OCI-LY7 (cell line): ENCODE data around the gene SEC61A2. TPM values are rescaled to one million over a fixed set of nuclear protein-coding genes. Genes with fewer than 3 reads are reported as not detected.

Source experiments
- BruUV-seq: library from RNA; stranded (reverse); fragments of 400-500 nt; replicated peaks from 2 replicates; lab custom pipeline; 2021; lab: Mats Ljungman, UMichigan
- CTCF ChIA-PET: fragments of 300-600 bp; sonication (Branson Sonifier 250); formaldehyde crosslinking; loops from one replicate; lab custom pipeline; 2022; ENCODE audit warnings: antibody characterized with exemption; ENCODE audit not compliant: unreplicated experiment; lab: Charles Lee
- POLR2A ChIA-PET: fragments of 300-600 bp; sonication (Branson Sonifier 250); formaldehyde crosslinking; loops from one replicate; lab custom pipeline; 2022; ENCODE audit warnings: antibody characterized with exemption; lab: Charles Lee
- DNase-seq: peaks from one replicate; pipeline ENCODE4 v3.0.0-alpha.2; 2015; ENCODE audit warnings: low spot score
- H2AFZ ChIP-seq: fragments of 200-600 bp; sonication (generic), shearing (Covaris generic); 2 replicates; pipeline ENCODE4 v1.6.1; 2014; ENCODE audit warnings: mild to moderate bottlenecking, antibody characterized with exemption, low read length, moderate library complexity
- H3K27ac ChIP-seq: fragments of 200-600 bp; sonication (generic); 2 replicates; pipeline ENCODE4 v1.5.1; 2014; ENCODE audit warnings: mixed run types, low read depth, mild to moderate bottlenecking, moderate library complexity, low read length, inconsistent platforms; ENCODE audit not compliant: poor library complexity, severe bottlenecking
- H3K36me3 ChIP-seq: fragments of 200-600 bp; sonication (generic); 2 replicates; pipeline ENCODE4 v1.6.1; 2014; ENCODE audit warnings: mild to moderate bottlenecking, antibody characterized with exemption, low read length, moderate library complexity, mixed read lengths; ENCODE audit not compliant: insufficient read depth
- H3K4me1 ChIP-seq: fragments of 200-600 bp; sonication (generic); 2 replicates; pipeline ENCODE4 v1.5.1; 2014; ENCODE audit warnings: mild to moderate bottlenecking, low read length; ENCODE audit not compliant: insufficient read depth, poor library complexity, severe bottlenecking
- H3K4me2 ChIP-seq: fragments of 200-600 bp; sonication (generic); 2 replicates; pipeline ENCODE4 v1.6.1; 2014; ENCODE audit warnings: mild to moderate bottlenecking, low read length
- H3K4me3 ChIP-seq: fragments of 200-600 bp; sonication (generic); 2 replicates; pipeline ENCODE4 v1.5.1; 2014; ENCODE audit warnings: mild to moderate bottlenecking, low read depth, low read length; ENCODE audit not compliant: poor library complexity, severe bottlenecking
- H3K79me2 ChIP-seq: fragments of 200-600 bp; sonication (generic); 2 replicates; pipeline ENCODE4 v1.6.1; 2016; ENCODE audit warnings: low read depth, mild to moderate bottlenecking, low read length, moderate library complexity, mixed read lengths; ENCODE audit not compliant: insufficient read depth
- H3K9me2 ChIP-seq: fragments of 200-600 bp; sonication (generic); 2 replicates; pipeline ENCODE4 v1.6.1; 2016; ENCODE audit warnings: mild to moderate bottlenecking, low read length, mixed read lengths; ENCODE audit not compliant: insufficient read depth
- H3K9me3 ChIP-seq: fragments of 200-600 bp; sonication (generic); 2 replicates; pipeline ENCODE4 v1.6.1; 2014; ENCODE audit warnings: mild to moderate bottlenecking, mixed run types, low read length, mixed read lengths
- H4K20me1 ChIP-seq: fragments of 200-600 bp; sonication (generic); 2 replicates; pipeline ENCODE4 v1.6.1; 2014; ENCODE audit warnings: mild to moderate bottlenecking, antibody characterized with exemption, low read length, moderate library complexity, mixed read lengths; ENCODE audit not compliant: insufficient read depth
- EZH2phosphoT487 ChIP-seq: fragments of 200-600 bp; sonication (generic); IDR thresholded peaks from 2 replicates; pipeline ENCODE4 v1.6.1; 2018; ENCODE audit warnings: low read depth, borderline replicate concordance, mild to moderate bottlenecking, mixed run types, antibody characterized with exemption, low read length, moderate library complexity, mixed read lengths
- intact Hi-C: fragments of 100-400 bp; cut with micrococcal nuclease; formaldehyde crosslinking; loops from one replicate; pipeline ENCODE4 v1.10.0; 2022; ENCODE audit not compliant: unreplicated experiment
- total RNA-seq, 2 experiments: library from RNA; depleted of rRNA in 1 of 2; stranded (reverse); fragments of >200 nt in 1 of 2; shearing (Covaris generic) in 1 of 2; gene quantifications; 2 replicates each; pipeline ENCODE4 v1.2.3, GENCODE V29; 2014 to 2022
- TF ChIP-seq, protein P1 (sequence below): fragments of 200-600 bp; sonication (generic); conservative IDR thresholded peaks from 2 replicates; pipeline ENCODE4 v1.5.1; 2014; ENCODE audit warnings: mild to moderate bottlenecking, antibody characterized with exemption, low read length, moderate library complexity, mixed read lengths

Gene SEC61A2
- total RNA-seq, 2 experiments from 2014 or later: 5.5 to 15.1 TPM

DNA sequence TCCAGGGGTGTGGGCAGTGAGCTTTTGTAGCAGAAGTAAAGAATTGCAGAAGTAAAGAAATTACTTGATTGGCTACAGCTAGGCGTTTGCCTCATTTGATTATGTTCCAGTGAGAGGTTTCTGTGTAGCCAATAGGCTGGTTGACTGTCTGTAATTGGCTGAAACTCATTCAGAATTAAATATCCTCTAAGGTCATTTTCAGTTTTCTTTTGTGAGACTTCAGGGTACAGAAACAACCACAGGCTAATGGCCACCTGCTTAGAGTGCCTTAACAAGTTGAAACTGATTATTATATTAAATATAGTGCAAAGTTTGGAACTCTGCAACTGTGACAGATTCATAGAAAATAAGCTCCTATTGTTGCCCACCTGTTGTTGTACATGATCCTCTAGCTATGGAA is 10.6 kb downstream of the SEC61A2 start:
- BruUV-seq: no TSS peak
- no peak overlapping the region for H3K27ac ChIP-seq
- no peak for TF ChIP-seq EZH2phosphoT487
- TF ChIP-seq, protein P1, sequence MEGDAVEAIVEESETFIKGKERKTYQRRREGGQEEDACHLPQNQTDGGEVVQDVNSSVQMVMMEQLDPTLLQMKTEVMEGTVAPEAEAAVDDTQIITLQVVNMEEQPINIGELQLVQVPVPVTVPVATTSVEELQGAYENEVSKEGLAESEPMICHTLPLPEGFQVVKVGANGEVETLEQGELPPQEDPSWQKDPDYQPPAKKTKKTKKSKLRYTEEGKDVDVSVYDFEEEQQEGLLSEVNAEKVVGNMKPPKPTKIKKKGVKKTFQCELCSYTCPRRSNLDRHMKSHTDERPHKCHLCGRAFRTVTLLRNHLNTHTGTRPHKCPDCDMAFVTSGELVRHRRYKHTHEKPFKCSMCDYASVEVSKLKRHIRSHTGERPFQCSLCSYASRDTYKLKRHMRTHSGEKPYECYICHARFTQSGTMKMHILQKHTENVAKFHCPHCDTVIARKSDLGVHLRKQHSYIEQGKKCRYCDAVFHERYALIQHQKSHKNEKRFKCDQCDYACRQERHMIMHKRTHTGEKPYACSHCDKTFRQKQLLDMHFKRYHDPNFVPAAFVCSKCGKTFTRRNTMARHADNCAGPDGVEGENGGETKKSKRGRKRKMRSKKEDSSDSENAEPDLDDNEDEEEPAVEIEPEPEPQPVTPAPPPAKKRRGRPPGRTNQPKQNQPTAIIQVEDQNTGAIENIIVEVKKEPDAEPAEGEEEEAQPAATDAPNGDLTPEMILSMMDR: no peak
- no peaks in the 10 kb centered on the region for H3K9me3 ChIP-seq
- no peak overlapping the region for H2AFZ ChIP-seq
- H3K4me3 ChIP-seq: no peak overlapping the region
- H3K9me2 ChIP-seq: no peaks in the 10 kb centered on the region
- H3K79me2 ChIP-seq: no peaks in the 10 kb centered on the region
- ChIA-PET CTCF (no interaction called here), POLR2A (interaction anchor here (0.6 kb wide), 1 partner anchor 20 kb away, joined by 3 read pairs; no protein-coding TSS in a partner anchor)
- H3K4me2 ChIP-seq: no peak overlapping the region
- DNase-seq: no peak
- intact Hi-C loops: no loop called here
- H4K20me1 ChIP-seq: no peaks in the 10 kb centered on the region
- no peaks in the 10 kb centered on the region for H3K4me1 ChIP-seq
- peaks cover 55% of the 10 kb centered on the region for H3K36me3 ChIP-seq

DNA sequence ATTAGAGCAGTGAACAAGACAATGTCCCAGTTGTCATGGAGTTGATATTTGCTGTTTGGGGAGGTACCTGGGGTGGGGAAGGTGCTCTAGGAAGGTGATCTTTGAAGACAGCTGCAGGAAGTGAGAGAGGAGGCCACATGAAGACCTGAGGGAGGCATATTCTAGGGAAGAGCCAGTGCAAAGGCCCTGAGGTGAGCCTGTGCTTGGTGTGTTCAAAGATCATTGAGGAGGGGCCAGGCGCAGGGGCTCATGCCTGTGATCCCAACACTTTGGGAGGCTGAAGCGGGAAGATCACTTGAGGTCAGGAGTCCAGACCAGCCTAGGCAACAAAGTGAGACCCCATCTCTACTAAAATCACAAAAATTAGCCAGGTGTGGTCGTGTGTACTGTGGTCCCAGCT is 15.1 kb downstream of the SEC61A2 start:
- no TSS peak for BruUV-seq
- TF ChIP-seq, protein P1: no peak
- TF ChIP-seq EZH2phosphoT487: no peak
- CTCF ChIA-PET: no interaction called here

DNA sequence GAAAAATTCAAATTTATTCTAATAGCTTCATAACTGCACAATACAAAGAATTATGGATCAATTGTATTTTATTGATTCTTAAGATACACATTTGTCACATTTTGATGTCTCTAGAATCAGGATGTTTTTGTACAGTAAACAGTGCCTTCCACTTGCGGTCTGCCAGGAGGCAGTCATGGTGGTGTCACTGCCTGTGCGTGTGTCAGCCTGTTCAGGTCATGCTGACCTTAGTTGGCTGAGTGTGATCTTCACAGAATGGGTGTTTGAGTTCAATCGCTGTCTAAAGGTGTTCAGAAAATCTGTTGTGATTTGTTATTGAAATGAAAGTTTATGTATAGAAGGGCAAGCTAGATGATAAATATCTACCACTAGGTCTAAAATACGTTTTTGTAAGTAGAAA is 20.7 kb downstream of the SEC61A2 start:
- TF ChIP-seq, protein P1: no peak
- no peak for TF ChIP-seq EZH2phosphoT487
- H3K4me1 ChIP-seq: no peaks in the 10 kb centered on the region
- H3K9me2 ChIP-seq: no peaks in the 10 kb centered on the region
- H3K4me2 ChIP-seq: no peak overlapping the region
- H2AFZ ChIP-seq: no peak overlapping the region
- BruUV-seq: no TSS peak
- no peak for DNase-seq
- no peak overlapping the region for H3K4me3 ChIP-seq
- intact Hi-C loops: no loop called here
- no peaks in the 10 kb centered on the region for H3K9me3 ChIP-seq
- H3K79me2 ChIP-seq: no peaks in the 10 kb centered on the region
- ChIA-PET CTCF (no interaction called here), POLR2A (interaction anchor here (0.8 kb wide), 1 partner anchor 22 kb away, joined by 3 read pairs; no protein-coding TSS in a partner anchor)
- H4K20me1 ChIP-seq: no peaks in the 10 kb centered on the region
- H3K36me3 ChIP-seq: peaks cover 16% of the 10 kb centered on the region
- H3K27ac ChIP-seq: no peak overlapping the region

More for the DNA sequence above, 15.1 kb downstream of the SEC61A2 start:
- H3K27ac ChIP-seq: no peak overlapping the region
- peaks cover 27% of the 10 kb centered on the region for H3K36me3 ChIP-seq
- no peaks in the 10 kb centered on the region for H3K79me2 ChIP-seq
- no peaks in the 10 kb centered on the region for H4K20me1 ChIP-seq
- no peaks in the 10 kb centered on the region for H3K4me1 ChIP-seq
- intact Hi-C loops: no loop called here
- no peak overlapping the region for H3K4me3 ChIP-seq
- POLR2A ChIA-PET: interaction anchor here (0.6 kb wide), 1 partner anchor 15 kb away, joined by 3 read pairs; no protein-coding TSS in a partner anchor
- no peak overlapping the region for H2AFZ ChIP-seq
- no peaks in the 10 kb centered on the region for H3K9me2 ChIP-seq
- no peak overlapping the region for H3K4me2 ChIP-seq
- no peak for DNase-seq
- H3K9me3 ChIP-seq: no peaks in the 10 kb centered on the region
